NB4 (cell line): Measurements from ENCODE around the gene YTHDF2.

Experiments
- POLR2A ChIP-seq: IDR thresholded peaks from 2 replicates; pipeline ENCODE4 v1.6.1; 2011; ENCODE audit warnings: mild to moderate bottlenecking; ENCODE audit not compliant: insufficient read length; ENCODE audit errors: extremely low read depth
- TF ChIP-seq, protein P1 (sequence below): IDR thresholded peaks from one replicate; pipeline ENCODE4 v1.5.1; 2012; ENCODE audit warnings: low read depth, low read length

DNA sequence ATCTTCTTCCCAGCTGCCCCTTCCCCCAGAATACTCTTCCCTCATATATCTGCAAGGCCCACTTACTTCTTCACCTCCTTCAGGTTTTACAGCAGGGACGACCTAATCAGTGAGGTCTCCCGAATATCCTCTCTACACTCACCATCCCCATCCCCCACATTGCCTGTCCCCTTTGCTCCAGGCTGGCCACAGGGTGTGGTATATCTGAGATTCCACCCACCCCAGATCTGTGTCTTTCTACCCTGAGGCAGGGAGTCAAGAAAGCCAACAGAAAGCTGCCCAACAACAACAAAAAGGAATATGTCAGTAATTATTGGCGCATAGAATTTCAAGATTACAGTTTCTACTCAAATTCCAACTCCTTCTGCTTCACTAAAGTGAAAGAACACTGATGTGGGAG is 45.3 kb downstream of the YTHDF2 start:
- TF ChIP-seq, protein P1, sequence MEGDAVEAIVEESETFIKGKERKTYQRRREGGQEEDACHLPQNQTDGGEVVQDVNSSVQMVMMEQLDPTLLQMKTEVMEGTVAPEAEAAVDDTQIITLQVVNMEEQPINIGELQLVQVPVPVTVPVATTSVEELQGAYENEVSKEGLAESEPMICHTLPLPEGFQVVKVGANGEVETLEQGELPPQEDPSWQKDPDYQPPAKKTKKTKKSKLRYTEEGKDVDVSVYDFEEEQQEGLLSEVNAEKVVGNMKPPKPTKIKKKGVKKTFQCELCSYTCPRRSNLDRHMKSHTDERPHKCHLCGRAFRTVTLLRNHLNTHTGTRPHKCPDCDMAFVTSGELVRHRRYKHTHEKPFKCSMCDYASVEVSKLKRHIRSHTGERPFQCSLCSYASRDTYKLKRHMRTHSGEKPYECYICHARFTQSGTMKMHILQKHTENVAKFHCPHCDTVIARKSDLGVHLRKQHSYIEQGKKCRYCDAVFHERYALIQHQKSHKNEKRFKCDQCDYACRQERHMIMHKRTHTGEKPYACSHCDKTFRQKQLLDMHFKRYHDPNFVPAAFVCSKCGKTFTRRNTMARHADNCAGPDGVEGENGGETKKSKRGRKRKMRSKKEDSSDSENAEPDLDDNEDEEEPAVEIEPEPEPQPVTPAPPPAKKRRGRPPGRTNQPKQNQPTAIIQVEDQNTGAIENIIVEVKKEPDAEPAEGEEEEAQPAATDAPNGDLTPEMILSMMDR: no peak
- no peak for TF ChIP-seq POLR2A
